HG03045 (cell line): ENCODE measurements around the gene SPOCK1.
"Not testable (repeated sequence)": the region's sequence is repeated elsewhere in the genome, so short reads cannot be mapped to it uniquely, and the experiment has no call there.

Experiments
- ATAC-seq: cut with Tn5 transposase; IDR thresholded peaks from one replicate; pipeline ENCODE4 v1.9.1; 2021; ENCODE audit warnings: mild to moderate bottlenecking, moderate library complexity; ENCODE audit not compliant: unreplicated experiment

SPOCK1 gene

DNA sequence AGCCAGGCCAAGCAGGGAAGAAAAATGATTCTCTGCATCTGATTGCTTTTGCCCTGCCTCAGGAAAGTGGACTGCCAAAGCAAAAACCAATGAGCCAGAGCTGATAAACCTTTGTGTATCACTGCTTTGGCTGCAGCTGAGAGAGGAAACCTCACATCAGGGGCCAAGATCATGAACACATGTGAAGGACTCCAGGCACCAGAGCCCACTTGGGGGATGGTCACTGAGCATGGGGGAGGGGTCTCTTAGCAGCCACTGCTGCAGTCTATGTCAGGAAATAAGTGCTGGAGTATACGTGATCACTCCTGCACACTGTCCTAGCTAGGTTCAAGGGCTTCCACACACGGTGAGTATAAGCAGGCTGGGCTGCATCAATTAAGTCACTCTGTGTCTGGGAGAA is 229.9 kb downstream of the SPOCK1 start:
- no peak for ATAC-seq

- no peak for ATAC-seq
Measured at GRCh38 chr5:137268646-137269045, 230.5 kb downstream of the SPOCK1 start.

DNA sequence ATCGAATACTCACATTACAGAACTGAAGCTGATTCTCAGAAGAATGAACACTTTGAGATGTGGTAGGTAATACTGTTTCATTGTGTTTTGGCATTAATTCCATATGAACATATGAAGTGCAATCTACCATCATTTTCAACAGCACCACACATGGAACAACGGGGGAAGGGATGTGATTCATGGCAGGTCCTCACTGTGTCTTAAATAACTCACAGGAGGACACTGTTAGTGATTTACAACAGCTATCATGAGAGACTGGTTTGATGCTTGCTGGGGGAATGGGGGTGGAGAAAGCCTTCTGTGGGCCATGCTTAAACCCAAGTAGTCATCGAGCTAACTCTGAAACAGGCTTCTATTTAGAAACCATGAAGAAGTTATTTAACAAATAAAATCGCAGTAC is 232.9 kb downstream of the SPOCK1 start:
- no peak for ATAC-seq

GRCh38 chr5:137265457-137265856 is 233.7 kb downstream of the SPOCK1 start:
- no peak for ATAC-seq

GRCh38 chr5:137264573-137264972 is 234.6 kb downstream of the SPOCK1 start:
- no peak for ATAC-seq

DNA sequence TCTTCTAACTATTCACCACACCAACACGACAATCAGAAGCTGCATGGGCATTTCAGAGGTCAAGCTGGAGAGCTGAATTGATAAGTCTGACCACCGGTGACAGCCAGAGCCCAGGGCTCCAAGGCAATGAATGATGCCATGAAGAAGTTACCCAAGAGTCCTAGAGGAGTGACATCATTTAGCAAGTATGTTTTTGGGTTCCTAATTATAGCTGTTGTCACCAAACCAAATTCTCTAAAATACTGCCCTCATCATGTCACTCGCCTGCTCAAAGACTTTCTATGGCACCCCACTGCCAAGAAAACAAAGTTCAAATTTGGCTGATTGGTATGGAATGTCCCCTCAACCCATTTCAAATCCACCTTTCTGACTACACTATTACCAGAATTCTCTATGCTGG is 235.1 kb downstream of the SPOCK1 start:
- no peak for ATAC-seq

DNA sequence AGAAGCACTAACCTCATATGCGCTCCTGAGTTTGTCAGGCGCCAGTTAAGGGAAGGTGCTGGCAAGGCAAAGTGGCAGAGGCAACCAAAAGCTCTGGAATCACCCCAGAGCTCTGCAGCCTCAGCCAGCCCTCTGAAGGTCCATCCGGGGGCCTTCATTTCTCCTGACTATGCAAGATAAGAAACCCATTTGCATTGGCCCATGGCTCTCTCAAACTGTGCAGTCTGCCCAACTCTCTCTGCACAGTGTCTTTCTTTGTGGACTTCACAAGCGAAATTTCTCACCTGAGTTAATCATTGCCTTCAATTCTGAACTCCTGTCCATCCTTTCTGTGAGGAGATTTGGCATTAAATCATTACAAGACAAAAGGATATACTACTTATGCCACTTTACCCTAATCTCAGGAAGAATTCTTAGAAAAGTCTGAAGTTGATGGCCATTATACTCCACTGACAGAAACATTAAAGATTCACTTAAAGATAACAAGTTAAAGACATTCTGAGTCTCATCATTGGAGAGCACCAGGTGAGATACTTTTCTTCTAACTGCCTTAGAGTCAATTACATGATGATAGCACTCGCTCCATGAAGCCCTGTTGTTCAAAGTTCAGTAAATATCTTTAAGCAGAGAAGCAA is 235.6 kb downstream of the SPOCK1 start:
- no peak for ATAC-seq

GRCh38 chr5:137262818-137263217 is 236.3 kb downstream of the SPOCK1 start:
- no peak for ATAC-seq

- ATAC-seq: no peak
Measured at GRCh38 chr5:137260820-137261695, 238.1 kb downstream of the SPOCK1 start.

DNA sequence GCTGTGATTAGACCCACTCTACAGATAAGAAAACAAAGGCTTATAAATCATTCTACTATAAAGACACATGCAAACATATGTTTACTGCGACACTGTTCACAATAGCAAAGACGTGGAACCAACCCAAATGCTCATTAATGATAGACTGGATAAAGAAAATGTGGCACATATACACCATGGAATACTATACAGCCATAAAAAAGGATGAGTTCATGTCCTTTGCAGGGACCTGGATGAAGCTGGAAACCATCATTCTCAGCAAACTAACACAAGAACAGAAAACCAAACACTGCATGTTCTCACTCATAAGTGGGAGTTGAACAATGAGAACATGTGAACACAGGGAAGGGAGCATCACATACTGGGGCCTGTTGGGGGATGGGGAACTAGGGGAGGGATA is 240.0 kb downstream of the SPOCK1 start:
- ATAC-seq: not testable (repeated sequence)

- ATAC-seq: no peak
Measured at GRCh38 chr5:137254119-137255090, 244.7 kb downstream of the SPOCK1 start.

GRCh38 chr5:137252512-137252911 is 246.6 kb downstream of the SPOCK1 start:
- no peak for ATAC-seq

- no peak for ATAC-seq
Measured at GRCh38 chr5:137250421-137250820, 248.7 kb downstream of the SPOCK1 start.

DNA sequence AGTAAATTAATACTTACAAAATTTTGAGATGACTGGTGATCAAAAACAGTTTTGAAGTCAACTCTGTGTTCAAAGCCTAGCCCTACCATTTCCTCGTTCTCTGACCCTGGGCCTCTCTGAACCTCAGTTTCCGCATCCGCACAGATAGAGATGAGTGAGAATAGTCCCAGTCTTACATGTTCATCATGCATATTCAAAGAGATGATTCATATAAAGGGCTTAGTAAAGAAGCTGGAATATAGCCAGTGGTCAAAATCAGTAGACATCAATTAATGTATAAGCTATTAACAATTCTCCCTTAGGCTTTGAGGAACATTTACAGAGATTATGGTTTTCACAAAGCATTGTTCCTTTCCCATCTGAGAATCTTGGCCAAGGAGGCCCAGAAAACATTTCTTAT is 250.6 kb downstream of the SPOCK1 start:
- no peak for ATAC-seq

- no peak for ATAC-seq
Measured at GRCh38 chr5:137245438-137245837, 253.7 kb downstream of the SPOCK1 start.

DNA sequence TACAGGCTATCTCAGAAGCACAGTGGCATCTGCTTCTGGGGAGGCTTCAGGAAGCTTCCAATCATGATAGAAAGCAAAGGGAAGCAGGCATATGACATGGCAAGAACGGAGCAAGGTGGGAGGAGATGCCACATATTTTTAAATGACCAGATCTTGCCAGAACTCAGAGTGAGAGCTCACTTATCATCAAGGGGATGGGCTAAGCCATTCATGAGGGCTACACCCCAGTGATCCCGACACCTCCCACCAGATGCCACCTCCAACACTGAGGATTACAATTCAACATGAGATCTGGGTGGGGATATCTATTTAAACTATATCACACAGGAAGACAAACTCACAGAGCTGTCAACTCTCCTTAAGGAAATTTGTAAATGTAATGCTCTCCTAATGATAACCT is 258.8 kb downstream of the SPOCK1 start:
- ATAC-seq: no peak

DNA sequence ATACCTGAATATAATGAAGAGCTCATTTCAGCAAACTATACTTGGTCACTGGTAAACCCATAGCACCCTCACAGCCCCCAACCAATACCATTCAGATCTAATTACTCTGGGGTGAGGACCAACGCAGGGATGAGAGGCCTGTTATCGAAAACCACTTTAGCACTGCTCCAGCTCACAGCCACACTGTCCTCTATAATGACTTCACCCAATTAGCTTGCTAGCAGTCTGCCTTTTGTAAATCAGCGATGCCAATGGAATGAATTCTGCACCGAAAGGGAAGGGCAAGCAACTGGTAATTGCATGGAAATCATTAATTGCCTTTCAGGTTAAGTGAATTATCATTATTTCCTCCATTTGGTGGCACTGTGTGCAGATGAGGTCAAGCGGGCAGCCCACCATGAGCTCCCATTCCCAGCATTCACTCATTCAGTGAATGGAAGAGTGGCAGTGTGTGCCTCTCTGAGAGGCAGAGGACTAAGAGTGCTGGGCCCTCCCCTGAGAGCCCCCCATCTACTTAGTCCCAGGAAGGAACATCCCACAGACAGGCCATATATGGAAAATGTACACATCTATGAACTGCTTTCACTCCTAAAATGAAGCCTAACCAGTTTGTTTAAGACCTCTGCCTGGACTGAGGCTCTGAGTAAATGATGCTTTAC is 262.1 kb downstream of the SPOCK1 start:
- ATAC-seq: no peak

DNA sequence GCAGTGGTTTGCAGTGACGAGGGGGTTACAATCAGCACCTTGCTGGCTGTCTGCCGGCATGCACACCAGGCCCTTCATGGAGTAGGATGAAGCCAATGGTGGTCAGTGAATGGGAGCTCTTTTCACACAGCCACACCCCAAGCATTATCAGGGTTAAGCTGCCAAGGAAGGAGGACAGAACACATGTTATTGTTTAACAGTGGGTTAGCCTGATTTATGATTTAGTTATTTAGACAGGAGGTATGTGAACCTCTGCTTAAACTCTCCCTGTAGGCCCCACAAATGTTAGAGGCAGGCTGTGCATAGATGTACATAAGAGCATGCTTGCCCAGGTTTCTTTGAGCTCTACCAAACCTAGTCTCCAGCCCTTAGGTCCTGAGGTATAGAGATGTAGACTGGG is 262.9 kb downstream of the SPOCK1 start:
- no peak for ATAC-seq

- no peak for ATAC-seq
Measured at GRCh38 chr5:137234973-137235943, 263.9 kb downstream of the SPOCK1 start.

DNA sequence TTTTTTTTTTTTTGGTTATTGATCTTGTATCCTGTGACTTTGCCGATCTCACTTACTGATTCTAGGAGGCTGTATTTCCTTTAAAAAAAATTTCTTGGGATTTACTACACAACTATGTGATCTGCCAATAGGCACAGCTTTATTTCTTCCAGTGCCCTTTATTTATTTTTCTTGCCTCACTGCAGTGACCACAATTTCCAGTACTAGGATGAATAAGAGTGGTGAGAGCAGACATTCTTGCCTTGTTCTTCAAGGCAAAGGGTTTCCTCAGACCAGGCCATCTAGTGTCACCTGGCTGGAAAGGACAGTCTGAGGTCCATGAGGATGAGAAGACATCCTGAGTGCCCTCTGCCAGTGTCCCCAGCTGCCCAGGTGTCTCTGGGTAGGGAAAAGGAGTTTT is 265.4 kb downstream of the SPOCK1 start:
- no peak for ATAC-seq
